GM12878 (cell line): ENCODE measurements around the gene OSBPL3. TPM values are rescaled to one million over a fixed set of nuclear protein-coding genes. Genes with fewer than 3 reads are reported as not detected.

Experiments
- CHD2 ChIP-seq: IDR thresholded peaks from 2 replicates; pipeline ENCODE4 v1.6.1; 2011; ENCODE audit warnings: low read depth, low read length, improper control_type of control experiment, borderline replicate concordance
- E4F1 ChIP-seq: fragments of 450-650 bp; IDR thresholded peaks from 2 replicates; pipeline ENCODE4 v1.6.1; 2018; ENCODE audit warnings: borderline replicate concordance, mild to moderate bottlenecking; ENCODE audit not compliant: partially characterized antibody
- FOXM1 ChIP-seq: IDR thresholded peaks from 2 replicates; pipeline ENCODE4 v1.6.1; 2012; ENCODE audit warnings: low read depth, mild to moderate bottlenecking, inconsistent platforms, low read length, moderate library complexity
- MYC ChIP-seq: IDR thresholded peaks from 2 replicates; pipeline ENCODE4 v1.6.1; 2011; ENCODE audit warnings: mild to moderate bottlenecking, low read length, moderate library complexity, inconsistent platforms; ENCODE audit not compliant: insufficient read depth, insufficient replicate concordance, insufficient read length, severe bottlenecking
- NFYA ChIP-seq: IDR thresholded peaks from 2 replicates; pipeline ENCODE4 v1.6.1; 2011; ENCODE audit warnings: low read depth, mild to moderate bottlenecking, low read length, improper control_type of control experiment, borderline replicate concordance
- POLR2AphosphoS5 ChIP-seq: IDR thresholded peaks from 2 replicates; pipeline ENCODE4 v1.6.1; 2011; ENCODE audit warnings: mild to moderate bottlenecking, low read length, inconsistent platforms
- RFX5 ChIP-seq: IDR thresholded peaks from 2 replicates; pipeline ENCODE4 v1.6.1; 2011; ENCODE audit warnings: low read depth, low read length, improper control_type of control experiment
- USF2 ChIP-seq: IDR thresholded peaks from 2 replicates; pipeline ENCODE4 v1.6.1; 2011; ENCODE audit warnings: low read depth, low read length, improper control_type of control experiment, borderline replicate concordance
- ZBTB40 ChIP-seq: fragments of 450-650 bp; IDR thresholded peaks from 2 replicates; pipeline ENCODE4 v1.6.1; 2016; ENCODE audit warnings: mild to moderate bottlenecking, moderate library complexity, borderline replicate concordance
- ZNF687 ChIP-seq: fragments of 450-650 bp; IDR thresholded peaks from 2 replicates; pipeline ENCODE4 v1.6.1; 2017; ENCODE audit warnings: mild to moderate bottlenecking, moderate library complexity
- ZSCAN29 ChIP-seq: fragments of 450-650 bp; IDR thresholded peaks from 2 replicates; pipeline ENCODE4 v1.6.1; 2017; ENCODE audit warnings: mild to moderate bottlenecking, moderate library complexity
- polyA plus RNA-seq, 11 experiments: library from polyadenylated mRNA; depleted of rRNA in 4 of 11; unstranded in 6 of 11; stranded (reverse) in 5 of 11; fragments of >200 nt; fragmentation: Nextera tagmentation in 4 of 11; fragmentation: Illumina TruSeq in 1 of 11; extraction: Ambion mirVana in 4 of 11; extraction: Trizol in 1 of 11; gene quantifications; 1 replicate in 1 of 11; 2 replicates in 10 of 11; pipeline versions ENCODE4 v1.2.1 to v1.2.3, GENCODE V29; 2011 to 2016; ENCODE audit warnings: inconsistent platforms in 2 of 11, missing spikeins in 2 of 11, low read depth in 1 of 11
- total RNA-seq, 4 experiments: library from RNA; depleted of rRNA in 3 of 4; stranded (reverse); fragments of >200 nt in 3 of 4; fragmentation: Illumina TruSeq in 1 of 4; extraction: Trizol in 1 of 4; gene quantifications; 2 replicates each; pipeline versions ENCODE4 v1.2.1 to v1.2.3, GENCODE V29; 2013 to 2021

OSBPL3 gene
- total and polyA plus RNA-seq, 10 of the 15 experiments (the other 5 are each of a cell fraction or from before 2014, with no cell fraction given) = 6.1 to 46.6 (median 27.0) TPM

GRCh38 chr7:24965831-24966708 is 13.9 kb downstream of the OSBPL3 start (continued):
- no peak for TF ChIP-seq ZBTB40
- TF ChIP-seq CHD2 = peak; percentile 83
- no peak for TF ChIP-seq RFX5
- TF ChIP-seq POLR2AphosphoS5 = peak; percentile 83
- no peak for TF ChIP-seq E4F1
- TF ChIP-seq USF2 = no peak
- peak; percentile 7; the same call in 1 of the 2 replicates for TF ChIP-seq ZNF687
- TF ChIP-seq ZSCAN29 = no peak; the same call in 1 of the 2 replicates
- no peak for TF ChIP-seq MYC
- TF ChIP-seq FOXM1 = peak; percentile 97
- TF ChIP-seq NFYA = no peak
